ENCODE results near the gene AQP10. TPM values are rescaled to one million over a fixed set of nuclear protein-coding genes. Genes with fewer than 3 reads are reported as not detected.
"Not testable (repeated sequence)": the region's sequence is repeated elsewhere in the genome, so short reads cannot be mapped to it uniquely, and the experiment has no call there.

AQP10 gene
- total and polyA plus RNA-seq, 2 of the 4 experiments (the other 2 are of a cell fraction) = not detected

DNA sequence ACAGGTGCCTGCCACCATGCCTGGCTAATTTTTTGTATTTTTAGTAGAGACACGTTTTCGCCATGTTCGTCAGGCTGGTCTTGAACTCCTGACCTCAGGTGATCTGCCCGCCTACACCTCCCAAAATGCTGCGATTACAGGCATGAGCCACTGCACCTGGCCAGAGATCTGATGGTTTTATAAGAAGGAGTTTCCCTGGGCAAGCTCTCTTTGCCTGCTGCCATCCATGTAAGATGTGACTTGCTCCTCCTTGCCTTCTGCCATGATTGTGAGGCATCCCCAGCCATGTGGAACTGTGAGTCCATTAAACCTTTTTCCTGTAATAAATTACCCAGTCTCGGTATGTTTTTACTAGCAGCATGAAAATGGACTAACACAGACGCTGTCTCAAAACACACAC, 11.8 kb upstream of the AQP10 start:
- H2AK9ac ChIP-seq (replicated peaks; ENCODE audit: low read depth, low read length, poor library complexity); H3K9me3 ChIP-seq (ENCODE audit: control insufficient read depth, insufficient read depth, low read length); ATAC-seq (ENCODE audit: low read depth); H3K23ac ChIP-seq (ENCODE audit: low read depth, low read length); H2AFZ ChIP-seq (replicated peaks; ENCODE audit: low read length, poor library complexity); H3K9ac ChIP-seq (ENCODE audit: low read depth, low read length); H4K20me1 ChIP-seq (ENCODE audit: insufficient read depth, low read length); in situ Hi-C loops (cut with MboI; ENCODE audit: low sequenced_read_pairs); H3K79me1 ChIP-seq (ENCODE audit: low read depth in 1 of 2, low read length in 2 of 2); intact Hi-C loops (cut with micrococcal nuclease); DNase-seq; H4K5ac ChIP-seq (ENCODE audit: low read depth, low read length); H3K4me2 ChIP-seq (ENCODE audit: low read depth, low read length); H3K27me3 ChIP-seq (ENCODE audit: control insufficient read depth, insufficient read depth, low read length); H3K36me3 ChIP-seq (ENCODE audit: control insufficient read depth, insufficient read depth, low read length); dilution Hi-C loops (cut with HindIII; ENCODE audit: low sequenced_read_pairs, unreplicated experiment); H3K4ac ChIP-seq (ENCODE audit: low read depth, low read length); H2BK20ac ChIP-seq (ENCODE audit: low read depth, low read length); H2AK5ac ChIP-seq (ENCODE audit: low read depth, low read length); H2BK15ac ChIP-seq (ENCODE audit: low read depth, low read length); H3K14ac ChIP-seq (replicated peaks; ENCODE audit: low read depth, low read length); H3K4me1 ChIP-seq (ENCODE audit: control insufficient read depth, insufficient read depth, low read length); H4K8ac ChIP-seq (ENCODE audit: low read depth in 2 of 2, low read length in 2 of 2); H3K4me3 ChIP-seq (ENCODE audit: insufficient read depth, low read depth, low read length); H3K18ac ChIP-seq (ENCODE audit: low read depth, low read length); H2BK120ac ChIP-seq (ENCODE audit: low read depth, low read length); POLR2A ChIA-PET (ENCODE audit: unreplicated experiment); H2BK5ac ChIP-seq (ENCODE audit: low read depth, low read length, poor library complexity, severe bottlenecking); H4K91ac ChIP-seq (ENCODE audit: insufficient read depth, low read depth, low read length); BruUV-seq (replicated peaks); H3K56ac ChIP-seq (ENCODE audit: extremely low read depth, insufficient read depth, low read length); CTCF ChIA-PET; H3K27ac ChIP-seq (ENCODE audit: insufficient read depth, low read length); H3K9me1 ChIP-seq (ENCODE audit: insufficient read depth, low read length): not testable (repeated sequence)
- WGBS, 2 experiments (ENCODE audit: extremely low coverage in 2 of 2, insufficient read length in 1 of 2) = no CpG with 5 or more reads among the region's 7 CpGs

DNA sequence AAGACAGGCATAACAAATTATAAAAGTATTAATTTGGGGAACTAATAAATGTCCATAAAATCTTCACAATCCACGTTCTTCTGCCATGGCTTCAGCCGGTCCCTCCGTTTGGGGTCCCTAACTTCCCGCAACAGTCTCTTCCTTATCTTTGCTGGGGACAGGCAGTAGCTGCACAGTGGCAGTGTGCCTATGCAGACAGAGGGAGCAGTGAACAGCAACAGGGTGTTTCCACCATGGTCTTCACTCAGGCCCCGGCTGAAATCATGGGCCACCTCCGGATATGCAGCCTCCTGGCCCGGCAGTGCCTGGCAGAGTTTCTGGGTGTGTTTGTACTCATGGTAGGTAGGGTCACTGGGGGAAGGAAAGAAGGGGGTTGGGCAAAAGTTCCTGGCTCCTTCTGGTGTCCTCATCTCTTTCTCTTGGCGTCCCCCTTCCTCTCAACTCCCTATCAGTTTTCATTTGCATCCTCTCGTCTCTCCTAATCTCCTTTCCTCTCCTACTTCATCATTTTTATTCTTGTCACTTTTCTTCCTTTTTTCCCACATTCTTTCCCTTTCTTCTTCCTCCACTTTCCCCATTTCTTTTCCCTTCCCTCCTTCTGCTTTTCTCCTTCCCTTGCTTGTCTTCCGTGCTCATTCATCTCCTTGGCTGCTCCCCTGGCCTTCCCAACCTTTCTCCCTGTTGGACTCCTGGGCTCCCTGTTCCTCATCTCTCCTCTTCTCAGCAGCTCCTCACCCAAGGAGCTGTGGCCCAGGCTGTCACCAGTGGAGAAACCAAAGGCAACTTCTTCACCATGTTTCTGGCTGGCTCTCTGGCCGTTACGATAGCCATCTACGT, 8.4 kb upstream of the AQP10 start:
- DNase-seq; H4K20me1 ChIP-seq (ENCODE audit: insufficient read depth, low read length); H3K14ac ChIP-seq (replicated peaks; ENCODE audit: low read depth, low read length); H3K56ac ChIP-seq (ENCODE audit: extremely low read depth, insufficient read depth, low read length); H4K91ac ChIP-seq (ENCODE audit: insufficient read depth, low read depth, low read length); H2BK120ac ChIP-seq (ENCODE audit: low read depth, low read length); CTCF ChIA-PET; POLR2A ChIA-PET (ENCODE audit: unreplicated experiment); H3K4me3 ChIP-seq (ENCODE audit: insufficient read depth, low read depth, low read length); dilution Hi-C loops (cut with HindIII; ENCODE audit: low sequenced_read_pairs, unreplicated experiment); BruUV-seq (replicated peaks); ATAC-seq (ENCODE audit: low read depth); H3K27ac ChIP-seq (ENCODE audit: insufficient read depth, low read length); H2AK9ac ChIP-seq (replicated peaks; ENCODE audit: low read depth, low read length, poor library complexity); H3K79me1 ChIP-seq (ENCODE audit: low read depth in 1 of 2, low read length in 2 of 2); H2AFZ ChIP-seq (replicated peaks; ENCODE audit: low read length, poor library complexity); H2BK20ac ChIP-seq (ENCODE audit: low read depth, low read length); H4K5ac ChIP-seq (ENCODE audit: low read depth, low read length); H3K27me3 ChIP-seq (ENCODE audit: control insufficient read depth, insufficient read depth, low read length); H2BK15ac ChIP-seq (ENCODE audit: low read depth, low read length); H3K4ac ChIP-seq (ENCODE audit: low read depth, low read length); H3K9me1 ChIP-seq (ENCODE audit: insufficient read depth, low read length); H3K9ac ChIP-seq (ENCODE audit: low read depth, low read length); H2BK5ac ChIP-seq (ENCODE audit: low read depth, low read length, poor library complexity, severe bottlenecking); H3K23ac ChIP-seq (ENCODE audit: low read depth, low read length); H4K8ac ChIP-seq (ENCODE audit: low read depth in 2 of 2, low read length in 2 of 2); intact Hi-C loops (cut with micrococcal nuclease); in situ Hi-C loops (cut with MboI; ENCODE audit: low sequenced_read_pairs); H3K36me3 ChIP-seq (ENCODE audit: control insufficient read depth, insufficient read depth, low read length); H3K9me3 ChIP-seq (ENCODE audit: control insufficient read depth, insufficient read depth, low read length); H3K4me2 ChIP-seq (ENCODE audit: low read depth, low read length); H2AK5ac ChIP-seq (ENCODE audit: low read depth, low read length); H3K18ac ChIP-seq (ENCODE audit: low read depth, low read length); H3K4me1 ChIP-seq (ENCODE audit: control insufficient read depth, insufficient read depth, low read length): not testable (repeated sequence)
- 17% methylated on average over 3 of the region's 13 CpGs; no CpG with 5 or more reads in 1 of the 2 experiments for WGBS, 2 experiments (ENCODE audit: extremely low coverage in 2 of 2, insufficient read length in 1 of 2)

Measured in IMR-90 (cell line).